K562 (cell line): ENCODE measurements around the gene GIPR. TPM values are rescaled to one million over a fixed set of nuclear protein-coding genes. Genes with fewer than 3 reads are reported as not detected.

Experiments
- ATAC-seq: fragments of 200-7000 bp; cut with Tn5 transposase; 3 replicates; pipeline ENCODE4 v1.9.1; 2020; ENCODE audit warnings: moderate library complexity
- BruUV-seq: library from RNA; stranded (reverse); fragments of 400-500 nt; replicated peaks from 2 replicates; lab custom pipeline; 2021; lab: Mats Ljungman, UMichigan
- CTCF ChIA-PET: fragments of 300-600 bp; formaldehyde crosslinking; extraction: SDS; loops from one replicate; lab custom pipeline; 2021; ENCODE audit warnings: low intra/inter-chr PET ratio; lab: Yijun Ruan, JAX
- POLR2A ChIA-PET: fragments of 300-600, 350-650 bp; sonication (Branson Sonifier 250); formaldehyde crosslinking; extraction: SDS; loops from one replicate; lab custom pipeline; 2021; ENCODE audit warnings: antibody characterized with exemption, inconsistent platforms; lab: Yijun Ruan, JAX
- DNase-seq, 4 experiments: peaks; one replicate each; pipeline versions ENCODE4 v3.0.0 to v3.0.0-alpha.2; 2011 to 2018; ENCODE audit warnings: low spot score in 3 of 4, mixed read lengths in 3 of 4; ENCODE audit errors: extremely low read depth in 1 of 4
- FAIRE-seq: peaks from 2 replicates; lab custom pipeline; 2011; peaks lifted over from hg19 to GRCh38; lab: Jason Lieb, UNC
- H2AFZ ChIP-seq: 2 replicates; pipeline ENCODE4 v1.6.0; 2011; ENCODE audit warnings: low read depth, low read length, control low read depth, inconsistent platforms
- H3K27ac ChIP-seq: fragments of 200-600 bp; 3 replicates; pipeline ENCODE4 v1.8.0; 2011; ENCODE audit warnings: low read depth, mild to moderate bottlenecking, control low read depth, inconsistent platforms, low read length, moderate library complexity, mixed read lengths; ENCODE audit errors: extremely low read depth
- H3K27me3 ChIP-seq, 2 experiments: fragments of 300-600 bp in 1 of 2; 2 replicates in 1 of 2; 3 replicates in 1 of 2; pipeline versions ENCODE4 v1.6.0 to v1.8.0; 2011; ENCODE audit warnings: inconsistent platforms in 2 of 2, low read length in 2 of 2, mild to moderate bottlenecking in 1 of 2, mixed read lengths in 1 of 2, moderate library complexity in 1 of 2; ENCODE audit not compliant: control insufficient read depth in 2 of 2, insufficient read depth in 2 of 2
- H3K36me3 ChIP-seq: fragments of 300-600 bp; 3 replicates; pipeline ENCODE4 v1.8.0; 2011; ENCODE audit warnings: mild to moderate bottlenecking, low read length, inconsistent platforms; ENCODE audit not compliant: control insufficient read depth, insufficient read depth
- H3K4me1 ChIP-seq, 2 experiments: fragments of 200-600 bp in 1 of 2; replicated peaks in 1 of 2; 2 replicates in 1 of 2; 3 replicates in 1 of 2; pipeline versions ENCODE4 v1.5.1 to v1.8.0; 2011; ENCODE audit warnings: inconsistent platforms in 2 of 2, low read length in 2 of 2, mild to moderate bottlenecking in 1 of 2, mixed read lengths in 1 of 2, moderate library complexity in 1 of 2; ENCODE audit not compliant: control insufficient read depth in 2 of 2, insufficient read depth in 2 of 2
- H3K4me2 ChIP-seq: 2 replicates; pipeline ENCODE4 v1.6.1; 2011; ENCODE audit warnings: low read length, control low read depth, inconsistent platforms, mixed read lengths; ENCODE audit not compliant: insufficient read depth
- H3K4me3 ChIP-seq: fragments of 200-600 bp; sonication (generic), shearing (Covaris generic); 2 replicates; pipeline ENCODE4 v1.5.1; 2016; ENCODE audit warnings: control low read depth, inconsistent platforms
- H3K79me2 ChIP-seq: fragments of 200-600 bp; 3 replicates; pipeline ENCODE4 v1.8.0; 2011; ENCODE audit warnings: low read length, inconsistent platforms; ENCODE audit not compliant: control insufficient read depth, insufficient read depth
- H3K9ac ChIP-seq, 2 experiments: 2 replicates each; pipeline versions ENCODE4 v1.6.0 to v1.6.1; 2011; ENCODE audit warnings: low read depth in 2 of 2, low read length in 2 of 2, control low read depth in 1 of 2, inconsistent platforms in 1 of 2, mild to moderate bottlenecking in 1 of 2, mixed read lengths in 1 of 2; ENCODE audit not compliant: insufficient read depth in 1 of 2
- H3K9me1 ChIP-seq: one replicate; pipeline ENCODE4 v1.6.0; 2011; ENCODE audit warnings: inconsistent platforms, mild to moderate bottlenecking, low read length, moderate library complexity; ENCODE audit not compliant: control insufficient read depth, insufficient read depth
- H3K9me3 ChIP-seq: replicated peaks from 2 replicates; pipeline ENCODE4 v1.5.1; 2011; ENCODE audit warnings: low read depth, low read length, inconsistent platforms; ENCODE audit not compliant: control insufficient read depth, insufficient read depth
- H4K20me1 ChIP-seq: replicated peaks from 2 replicates; pipeline ENCODE4 v1.6.1; 2011; ENCODE audit warnings: low read length, inconsistent platforms, mixed read lengths; ENCODE audit not compliant: control insufficient read depth, insufficient read depth
- EGR1 ChIP-seq: fragments of 450-650 bp; conservative IDR thresholded peaks from 2 replicates; pipeline ENCODE4 v1.6.1; 2017; ENCODE audit warnings: mild to moderate bottlenecking
- PBX2 ChIP-seq, 2 experiments: IDR thresholded peaks in 1 of 2; conservative IDR thresholded peaks in 1 of 2; 2 replicates each; pipeline ENCODE4 v1.6.1; 2016; ENCODE audit warnings: low read depth in 2 of 2, mild to moderate bottlenecking in 1 of 2, missing compliant biosample characterization in 1 of 2, missing genetic modification characterization in 1 of 2, moderate library complexity in 1 of 2
- PKNOX1 ChIP-seq: fragments of 450-650 bp; IDR thresholded peaks from 2 replicates; pipeline ENCODE4 v1.6.1; 2016
- POLR2G ChIP-seq: fragments of 200-400 bp; formaldehyde crosslinking; IDR thresholded peaks from 2 replicates; pipeline ENCODE4 v1.6.1; 2017; ENCODE audit warnings: low read depth, mild to moderate bottlenecking, antibody characterized with exemption, low read length, moderate library complexity
- RBFOX2 ChIP-seq: fragments of 200-400 bp; formaldehyde crosslinking; IDR thresholded peaks from 2 replicates; pipeline ENCODE4 v1.6.1; 2017; ENCODE audit warnings: low read depth, mild to moderate bottlenecking, low read length, moderate library complexity
- RFX7 ChIP-seq: fragments of 250-450 bp; sonication (Bioruptor Pico); IDR thresholded peaks from 2 replicates; pipeline ENCODE4 v1.5.1; 2021; ENCODE audit warnings: mild to moderate bottlenecking
- SP1 ChIP-seq: sonication (generic); formaldehyde crosslinking; IDR thresholded peaks from 2 replicates; pipeline ENCODE4 v1.8.1; 2022; ENCODE audit warnings: mild to moderate bottlenecking, missing genetic modification reagents
- SREBF2 ChIP-seq: sonication (generic); formaldehyde crosslinking; IDR thresholded peaks from 2 replicates; pipeline ENCODE4 v1.4.0; 2020; ENCODE audit warnings: mild to moderate bottlenecking, missing genetic modification reagents
- TAF15 ChIP-seq: fragments of 200-400 bp; formaldehyde crosslinking; IDR thresholded peaks from 2 replicates; pipeline ENCODE4 v1.6.1; 2017; ENCODE audit warnings: mild to moderate bottlenecking, low read depth, low read length, moderate library complexity
- TEAD1 ChIP-seq, 2 experiments: fragments of 450-650 bp in 1 of 2; sonication (generic) in 1 of 2; formaldehyde crosslinking; IDR thresholded peaks; 2 replicates each; pipeline versions ENCODE4 v1.4.0 to v1.8.0; 2020 to 2022; ENCODE audit warnings: mild to moderate bottlenecking in 2 of 2, missing genetic modification reagents in 1 of 2
- THRAP3 ChIP-seq: fragments of 450-650 bp; IDR thresholded peaks from 2 replicates; pipeline ENCODE4 v1.6.1; 2016; ENCODE audit warnings: mild to moderate bottlenecking, inconsistent platforms, borderline replicate concordance
- ZFP30 ChIP-seq: fragments of 250-450 bp; sonication (Bioruptor Pico); IDR thresholded peaks from 2 replicates; pipeline ENCODE4 v1.8.0; 2022; ENCODE audit warnings: moderate library complexity, mild to moderate bottlenecking, inconsistent platforms, borderline replicate concordance
- ZFP36 ChIP-seq: fragments of 150-350 bp; IDR thresholded peaks from 2 replicates; pipeline ENCODE4 v1.6.1; 2018; ENCODE audit warnings: low read length, low read depth; ENCODE audit not compliant: partially characterized antibody
- ZNF384 ChIP-seq: IDR thresholded peaks from 2 replicates; pipeline ENCODE4 v1.6.1; 2012; ENCODE audit warnings: low read depth, low read length, improper control_type of control experiment
- ZNF57 ChIP-seq: fragments of 450-650 bp; formaldehyde crosslinking; IDR thresholded peaks from 2 replicates; pipeline ENCODE4 v1.4.0; 2020; ENCODE audit warnings: mild to moderate bottlenecking, moderate library complexity
- WGBS: fragments of 100-300 bp; shearing (Covaris generic); methylation state at CpG from one replicate; pipeline ENCODE4 v1.1.6; 2016; ENCODE audit warnings: low coverage, mixed read lengths; ENCODE audit not compliant: insufficient coverage; ENCODE audit errors: missing lambda C conversion rate; 5-methylcytosine and 5-hydroxymethylcytosine counted together
- in situ Hi-C: fragments of 300-500 bp; cut with MboI; formaldehyde crosslinking; loops from 4 replicates; pipeline ENCODE4 v1.15.0; 2018; ENCODE audit warnings: inconsistent platforms, mixed read lengths
- intact Hi-C: fragments of 100-400 bp; cut with micrococcal nuclease; formaldehyde crosslinking; loops from 2 replicates; pipeline ENCODE4 v1.14.2; 2022
- polyA plus RNA-seq, 8 experiments: library from polyadenylated mRNA; depleted of rRNA in 4 of 8; stranded (reverse) in 5 of 8; unstranded in 3 of 8; fragments of >200 nt; fragmentation: Nextera tagmentation in 2 of 8; fragmentation: Illumina TruSeq in 1 of 8; extraction: Ambion mirVana in 2 of 8; extraction: Trizol in 1 of 8; gene quantifications; 2 replicates each; pipeline versions ENCODE4 v1.2.1 to v1.2.3, GENCODE V29; 2011 to 2014; ENCODE audit warnings: inconsistent platforms in 1 of 8, missing spikeins in 1 of 8
- total RNA-seq, 7 experiments: library from RNA; depleted of rRNA in 6 of 7; stranded (reverse); fragments of >200 nt in 6 of 7; fragmentation: Illumina TruSeq in 2 of 7; extraction: Trizol in 2 of 7; gene quantifications; 2 replicates each; pipeline versions ENCODE4 v1.2.1 to v1.2.3, GENCODE V29; 2011 to 2021; ENCODE audit warnings: low replicate concordance in 1 of 7
- TF ChIP-seq, protein P1 (sequence below), 2 experiments: fragments of 450-650 bp; IDR thresholded peaks; 2 replicates each; pipeline ENCODE4 v1.6.1; 2016

Gene GIPR
- total and polyA plus RNA-seq, 9 of the 15 experiments (the other 6 are each of a cell fraction or from before 2014, with no cell fraction given) = 2.2 to 26.8 (median 12.7) TPM

DNA sequence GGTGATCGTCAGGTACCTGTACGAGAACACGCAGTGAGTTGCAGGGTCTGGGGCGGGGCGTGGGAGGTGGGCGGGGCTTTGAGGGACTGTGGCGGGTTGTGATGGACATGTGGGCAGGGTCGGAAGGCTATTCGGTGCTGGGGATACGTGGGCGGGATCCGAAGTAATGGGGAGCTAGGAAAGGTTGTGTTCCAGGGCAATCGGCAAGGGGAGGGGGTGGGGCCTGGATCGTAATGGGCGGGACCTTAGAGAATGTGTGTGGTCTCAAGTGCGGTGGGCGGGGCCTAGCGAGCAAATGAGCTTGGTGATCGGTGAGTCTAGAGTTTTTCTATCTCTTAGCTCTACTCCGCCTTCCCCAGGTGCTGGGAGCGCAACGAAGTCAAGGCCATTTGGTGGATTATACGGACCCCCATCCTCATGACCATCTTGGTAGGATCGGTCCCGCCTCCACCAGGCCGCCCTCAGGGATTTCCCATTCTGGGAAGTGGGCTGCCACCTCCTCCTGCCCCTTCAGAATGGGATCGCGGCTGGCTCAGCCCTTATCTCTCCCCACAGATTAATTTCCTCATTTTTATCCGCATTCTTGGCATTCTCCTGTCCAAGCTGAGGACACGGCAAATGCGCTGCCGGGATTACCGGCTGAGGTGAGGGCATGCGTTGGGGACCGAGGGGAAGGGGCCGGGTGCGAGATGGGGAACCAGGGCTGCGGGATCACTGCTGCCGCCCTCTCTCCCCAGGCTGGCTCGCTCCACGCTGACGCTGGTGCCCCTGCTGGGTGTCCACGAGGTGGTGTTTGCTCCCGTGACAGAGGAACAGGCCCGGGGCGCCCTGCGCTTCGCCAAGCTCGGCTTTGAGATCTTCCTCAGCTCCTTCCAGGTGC is 9.6 kb downstream of the GIPR start:
- Histone ChIP-seq H3K9me1 (peaks cover 4% of the 10 kb centered on the region), H3K4me2 (no peak overlapping the region), H3K4me3 (no peak overlapping the region), H3K9me3 (no peaks in the 10 kb centered on the region), H3K27me3 (no peaks in the 10 kb centered on the region), H3K27ac (no peak overlapping the region), H3K4me1 (peaks cover 3 to 24% of the 10 kb centered on the region in 2 experiments; a peak in 2 of 5 replicates), H3K79me2 (no peaks in the 10 kb centered on the region), H2AFZ (no peak overlapping the region), H3K9ac (no peak overlapping the region), H3K36me3 (peaks cover 50% of the 10 kb centered on the region), H4K20me1 (0 out of 2 replicates have a peak, but pooled peaks cover 4% of the 10 kb centered on the region)
- ChIA-PET POLR2A (interaction anchor here (0.8 to 4.1 kb wide), 3 partner anchors 11 to 210 kb away, joined by 4 to 12 read pairs (median 5); partner anchors contain the start of gene FOSB), CTCF (no interaction called here)
- WGBS = 94% methylated on average over 19 of the region's 49 CpGs
- BruUV-seq = no TSS peak
- intact Hi-C loops (no loop called here), in situ Hi-C loops (no loop called here)
- FAIRE-seq (no peak), ATAC-seq (peak; percentile 36), DNase-seq (peak; percentile 51 to 63 (median 56))
- TF ChIP-seq SREBF2 (no peak), ZFP36 (peak; percentile 73), RBFOX2 (peak; percentile 6; the same call in 1 of the 2 replicates), EGR1 (peak; percentile 62; the same call in 1 of the 2 replicates), TAF15 (no peak), RFX7 (CRISPR knock-in tag) (no peak), TEAD1 (CRISPR knock-in tag; IDR thresholded peaks at IDR 0.05) (peak in 1 of 2 experiments; percentile 55; a peak in 1 of 4 replicates), PKNOX1 (peak; percentile 86), ZNF57 (CRISPR knock-in tag) (no peak), PBX2 (CRISPR knock-in tag; IDR thresholded peaks at IDR 0.05; ENCODE audit: low read depth) (no peak), PBX2 (tag; conservative IDR thresholded peaks at IDR 0.05; ENCODE audit: low read depth) (0 out of 2 replicates have a peak, but pooled peaks have one; percentile 18), POLR2G (peak; percentile 50), ZNF384 (no peak), ZFP30 (CRISPR knock-in tag) (no peak), SP1 (CRISPR knock-in tag) (peak; percentile 70), THRAP3 (peak; percentile 40; the same call in 1 of the 2 replicates)
- TF ChIP-seq, protein P1, sequence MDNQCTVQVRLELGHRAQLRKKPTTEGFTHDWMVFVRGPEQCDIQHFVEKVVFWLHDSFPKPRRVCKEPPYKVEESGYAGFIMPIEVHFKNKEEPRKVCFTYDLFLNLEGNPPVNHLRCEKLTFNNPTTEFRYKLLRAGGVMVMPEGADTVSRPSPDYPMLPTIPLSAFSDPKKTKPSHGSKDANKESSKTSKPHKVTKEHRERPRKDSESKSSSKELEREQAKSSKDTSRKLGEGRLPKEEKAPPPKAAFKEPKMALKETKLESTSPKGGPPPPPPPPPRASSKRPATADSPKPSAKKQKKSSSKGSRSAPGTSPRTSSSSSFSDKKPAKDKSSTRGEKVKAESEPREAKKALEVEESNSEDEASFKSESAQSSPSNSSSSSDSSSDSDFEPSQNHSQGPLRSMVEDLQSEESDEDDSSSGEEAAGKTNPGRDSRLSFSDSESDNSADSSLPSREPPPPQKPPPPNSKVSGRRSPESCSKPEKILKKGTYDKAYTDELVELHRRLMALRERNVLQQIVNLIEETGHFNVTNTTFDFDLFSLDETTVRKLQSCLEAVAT (IDR thresholded peaks at IDR 0.05) = peak in 1 of 2 experiments; percentile 77; a peak in 2 of 4 replicates
